Coronary artery (tissue), 2 donors: ENCODE results near the gene PGRMC2.

Experiments used
- DNase-seq: peaks from one replicate; pipeline ENCODE4 v3.0.0-alpha.2; 2017; ENCODE audit warnings: low spot score
- H3K27ac ChIP-seq, 2 donors: fragments of 200-600 bp; sonication (generic); one replicate each; pipeline ENCODE4 v1.5.1; 2016 to 2019
- H3K4me3 ChIP-seq: fragments of 200-600 bp; sonication (generic); 2 replicates; pipeline ENCODE4 v1.5.1; 2016; ENCODE audit warnings: mild to moderate bottlenecking, moderate library complexity
- TF ChIP-seq, protein P1 (sequence below): fragments of 200-600 bp; sonication (generic); IDR thresholded peaks from one replicate; pipeline ENCODE4 v1.5.1; 2019; ENCODE audit warnings: antibody characterized with exemption

The PGRMC2 gene

GRCh38 chr4:128221586-128221985 is 66.0 kb downstream of the PGRMC2 start:
- TF ChIP-seq, protein P1, sequence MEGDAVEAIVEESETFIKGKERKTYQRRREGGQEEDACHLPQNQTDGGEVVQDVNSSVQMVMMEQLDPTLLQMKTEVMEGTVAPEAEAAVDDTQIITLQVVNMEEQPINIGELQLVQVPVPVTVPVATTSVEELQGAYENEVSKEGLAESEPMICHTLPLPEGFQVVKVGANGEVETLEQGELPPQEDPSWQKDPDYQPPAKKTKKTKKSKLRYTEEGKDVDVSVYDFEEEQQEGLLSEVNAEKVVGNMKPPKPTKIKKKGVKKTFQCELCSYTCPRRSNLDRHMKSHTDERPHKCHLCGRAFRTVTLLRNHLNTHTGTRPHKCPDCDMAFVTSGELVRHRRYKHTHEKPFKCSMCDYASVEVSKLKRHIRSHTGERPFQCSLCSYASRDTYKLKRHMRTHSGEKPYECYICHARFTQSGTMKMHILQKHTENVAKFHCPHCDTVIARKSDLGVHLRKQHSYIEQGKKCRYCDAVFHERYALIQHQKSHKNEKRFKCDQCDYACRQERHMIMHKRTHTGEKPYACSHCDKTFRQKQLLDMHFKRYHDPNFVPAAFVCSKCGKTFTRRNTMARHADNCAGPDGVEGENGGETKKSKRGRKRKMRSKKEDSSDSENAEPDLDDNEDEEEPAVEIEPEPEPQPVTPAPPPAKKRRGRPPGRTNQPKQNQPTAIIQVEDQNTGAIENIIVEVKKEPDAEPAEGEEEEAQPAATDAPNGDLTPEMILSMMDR: no peak

GRCh38 chr4:128220286-128221235 is 67.1 kb downstream of the PGRMC2 start:
- DNase-seq: no peak
- Histone ChIP-seq H3K4me3 (no peak overlapping the region), H3K27ac (no peak overlapping the region)
- TF ChIP-seq, protein P1: no peak

More at GRCh38 chr4:128221586-128221985, 66.0 kb downstream of the PGRMC2 start:
- Histone ChIP-seq H3K4me3 (no peak overlapping the region), H3K27ac (no peak overlapping the region)
- DNase-seq: no peak
